WERI-Rb-1 (cell line): ENCODE data around the gene VAT1L.
A peak's percentile ranks its signal among the peaks of the same experiment; 100 is the strongest.

Source experiments
- DNase-seq: peaks from one replicate; pipeline ENCODE4 v3.0.0-alpha.2; 2020
- H3K27ac ChIP-seq: fragments of 250-450 bp; sonication (Bioruptor Pico); 2 replicates; pipeline ENCODE4 v1.5.1; 2020; ENCODE audit warnings: mild to moderate bottlenecking, moderate library complexity
- H3K27me3 ChIP-seq: fragments of 250-450 bp; sonication (Bioruptor Pico); 2 replicates; pipeline ENCODE4 v1.5.1; 2021; ENCODE audit warnings: mild to moderate bottlenecking, low read depth, moderate library complexity; ENCODE audit not compliant: insufficient read depth, severe bottlenecking
- H3K36me3 ChIP-seq: fragments of 250-450 bp; sonication (Bioruptor Pico); 2 replicates; pipeline ENCODE4 v1.5.1; 2020; ENCODE audit warnings: mild to moderate bottlenecking, moderate library complexity
- H3K4me3 ChIP-seq: 2 replicates; pipeline ENCODE4 v1.5.1; 2011; ENCODE audit warnings: low read depth, mild to moderate bottlenecking, control low read depth, low read length
- H3K9me3 ChIP-seq: fragments of 250-450 bp; sonication (Bioruptor Pico); 2 replicates; pipeline ENCODE4 v1.5.1; 2021; ENCODE audit warnings: mild to moderate bottlenecking, moderate library complexity; ENCODE audit not compliant: severe bottlenecking
- TF ChIP-seq, protein P1 (sequence below): IDR thresholded peaks from 2 replicates; pipeline ENCODE4 v1.5.1; 2011; ENCODE audit warnings: low read depth, mild to moderate bottlenecking, control low read depth, inconsistent platforms, low read length

The VAT1L gene

DNA sequence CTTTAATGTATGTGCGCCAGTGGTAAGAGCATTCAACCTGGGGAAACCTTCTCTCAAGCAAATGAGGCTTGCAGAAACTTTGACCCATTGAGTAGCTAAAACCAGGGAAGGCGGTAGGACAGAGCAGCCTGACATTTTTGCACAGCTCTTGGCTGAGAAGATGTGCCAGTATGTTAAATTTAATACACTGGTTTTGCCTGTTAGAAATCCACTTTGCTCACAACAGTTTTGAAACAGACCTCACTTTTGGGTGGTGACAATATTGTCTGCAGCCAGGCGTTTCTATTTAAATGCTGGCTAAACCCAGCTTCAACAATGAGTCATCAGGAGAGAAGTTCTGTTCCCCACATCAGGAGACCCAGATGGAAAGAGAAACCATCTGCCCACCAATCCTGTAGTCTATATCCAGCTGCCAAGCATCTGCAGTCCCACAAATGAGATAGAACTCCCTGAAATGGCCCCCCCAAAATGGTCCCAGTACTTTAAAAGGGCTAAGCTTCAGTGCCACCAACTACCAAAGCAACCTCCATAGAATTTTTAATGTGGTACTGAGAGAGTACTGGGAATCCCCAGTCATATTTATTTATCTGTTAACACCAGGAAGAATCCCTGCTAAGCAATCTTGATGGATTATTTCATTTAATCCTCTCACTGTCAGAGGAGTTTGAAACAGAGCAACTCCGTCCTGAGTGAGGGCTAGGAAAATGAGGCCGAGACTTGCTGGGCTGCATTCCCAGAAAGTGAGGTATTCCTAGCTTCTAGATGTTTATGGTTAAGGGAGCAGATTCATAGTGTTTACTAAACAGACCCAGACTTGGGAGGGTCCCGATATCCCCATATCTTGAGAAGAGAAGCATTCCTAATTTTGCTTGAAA, 205.0 kb downstream of the VAT1L start:
- no peaks in the 10 kb centered on the region for H3K36me3 ChIP-seq
- H3K27ac ChIP-seq = peak overlapping the region; percentile 37
- H3K27me3 ChIP-seq = no peaks in the 10 kb centered on the region
- no peak overlapping the region for H3K4me3 ChIP-seq
- TF ChIP-seq, protein P1, sequence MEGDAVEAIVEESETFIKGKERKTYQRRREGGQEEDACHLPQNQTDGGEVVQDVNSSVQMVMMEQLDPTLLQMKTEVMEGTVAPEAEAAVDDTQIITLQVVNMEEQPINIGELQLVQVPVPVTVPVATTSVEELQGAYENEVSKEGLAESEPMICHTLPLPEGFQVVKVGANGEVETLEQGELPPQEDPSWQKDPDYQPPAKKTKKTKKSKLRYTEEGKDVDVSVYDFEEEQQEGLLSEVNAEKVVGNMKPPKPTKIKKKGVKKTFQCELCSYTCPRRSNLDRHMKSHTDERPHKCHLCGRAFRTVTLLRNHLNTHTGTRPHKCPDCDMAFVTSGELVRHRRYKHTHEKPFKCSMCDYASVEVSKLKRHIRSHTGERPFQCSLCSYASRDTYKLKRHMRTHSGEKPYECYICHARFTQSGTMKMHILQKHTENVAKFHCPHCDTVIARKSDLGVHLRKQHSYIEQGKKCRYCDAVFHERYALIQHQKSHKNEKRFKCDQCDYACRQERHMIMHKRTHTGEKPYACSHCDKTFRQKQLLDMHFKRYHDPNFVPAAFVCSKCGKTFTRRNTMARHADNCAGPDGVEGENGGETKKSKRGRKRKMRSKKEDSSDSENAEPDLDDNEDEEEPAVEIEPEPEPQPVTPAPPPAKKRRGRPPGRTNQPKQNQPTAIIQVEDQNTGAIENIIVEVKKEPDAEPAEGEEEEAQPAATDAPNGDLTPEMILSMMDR = no peak
- DNase-seq = peak; percentile 41
- peaks cover 21% of the 10 kb centered on the region for H3K9me3 ChIP-seq

DNA sequence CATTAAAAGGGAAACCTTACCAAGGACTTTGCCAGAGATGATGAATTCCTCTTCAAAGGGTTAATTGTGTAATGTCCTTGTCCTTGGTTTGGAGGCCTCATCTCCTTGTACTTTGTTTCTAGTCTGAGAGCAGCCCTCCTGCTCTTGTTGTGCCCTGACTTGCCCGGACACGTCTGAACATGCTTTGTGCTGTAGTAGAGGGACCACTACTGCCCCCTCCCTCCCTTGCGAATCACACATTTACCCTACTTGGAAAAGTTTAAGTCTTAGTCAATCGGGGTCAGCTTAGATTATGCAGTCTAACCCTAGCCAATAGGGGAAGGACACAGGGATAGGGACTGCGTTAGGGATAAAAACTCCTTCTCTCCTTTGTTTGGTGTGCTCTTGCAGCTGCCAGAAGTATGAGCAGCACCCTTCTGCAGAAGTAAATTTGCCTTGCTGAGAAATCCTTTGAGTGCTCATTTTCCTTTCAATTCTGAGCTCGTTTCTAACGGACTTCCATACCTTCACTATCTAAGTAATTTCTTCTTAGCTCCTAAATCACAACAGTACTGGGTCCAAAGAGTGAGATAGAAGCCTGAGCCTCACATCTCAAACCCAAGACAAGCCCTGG, 207.6 kb downstream of the VAT1L start:
- TF ChIP-seq, protein P1 = no peak
- Histone ChIP-seq H3K27ac (peak overlapping the region; percentile 51), H3K27me3 (no peaks in the 10 kb centered on the region), H3K9me3 (peaks cover 18% of the 10 kb centered on the region), H3K36me3 (no peaks in the 10 kb centered on the region), H3K4me3 (no peak overlapping the region)
- peak; percentile 36 for DNase-seq

DNA sequence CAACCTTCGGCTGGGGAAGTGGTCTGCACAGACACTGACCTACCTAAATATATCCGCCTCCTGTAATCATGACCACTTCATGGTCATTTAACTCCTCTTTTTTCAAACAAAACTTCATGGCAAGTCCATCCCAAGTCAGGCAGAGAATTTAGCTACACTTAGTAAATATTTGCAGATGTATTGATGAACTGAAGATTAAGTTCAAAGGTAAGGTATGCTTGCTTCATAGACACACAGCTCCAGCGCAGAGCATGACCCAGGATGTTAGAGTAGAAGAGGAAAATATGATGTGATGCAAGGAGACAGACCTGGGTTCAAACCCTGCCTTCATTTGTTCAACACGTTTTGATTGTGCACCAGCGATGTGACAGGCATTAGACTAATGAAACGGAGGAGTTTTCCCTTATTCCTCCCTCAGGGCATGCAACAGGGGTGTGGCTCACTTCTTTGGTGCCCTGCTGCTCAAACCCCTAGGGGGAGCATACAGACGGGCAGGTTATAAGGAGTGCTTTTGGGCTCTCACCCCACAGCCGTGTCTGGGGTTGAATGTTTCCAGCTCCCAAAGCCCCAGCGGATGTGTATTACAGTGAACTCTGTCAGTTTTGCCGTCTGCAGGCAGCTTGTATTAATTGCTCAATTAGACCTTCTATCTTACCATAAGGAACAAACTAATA, 210.1 kb downstream of the VAT1L start:
- no peak overlapping the region for H3K27ac ChIP-seq
- DNase-seq = no peak
- TF ChIP-seq, protein P1 = no peak

DNA sequence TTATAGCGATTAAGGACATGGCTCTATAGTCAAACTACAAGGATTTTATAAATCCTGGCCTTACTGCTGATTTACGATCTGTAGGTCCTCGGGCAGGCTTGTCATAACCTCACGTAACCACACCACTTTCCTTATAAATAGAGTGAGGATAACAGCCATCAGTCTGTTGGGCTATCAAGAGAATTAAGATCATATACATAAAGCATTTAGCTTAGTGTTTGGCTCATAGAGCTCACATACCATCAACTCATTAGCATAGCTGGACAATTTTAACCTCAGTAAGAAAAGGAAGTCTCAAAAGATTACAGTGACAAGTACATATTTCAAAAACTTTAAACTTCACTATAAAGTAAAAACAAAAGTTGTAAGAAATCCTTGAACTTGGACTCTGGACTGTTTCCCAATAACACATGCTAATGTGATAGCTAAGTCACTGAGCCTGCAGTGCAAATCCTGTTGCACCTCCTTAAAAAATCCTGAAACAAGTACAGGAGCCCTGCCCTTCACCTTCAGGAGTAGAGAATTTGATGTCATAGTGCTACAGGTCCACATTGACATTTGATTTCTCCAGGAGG, 213.2 kb downstream of the VAT1L start:
- TF ChIP-seq, protein P1 = no peak
- Histone ChIP-seq H3K9me3 (peaks cover 4% of the 10 kb centered on the region), H3K4me3 (no peak overlapping the region), H3K27ac (no peak overlapping the region), H3K36me3 (no peaks in the 10 kb centered on the region), H3K27me3 (no peaks in the 10 kb centered on the region)
- DNase-seq = no peak

More for the DNA sequence above, 210.1 kb downstream of the VAT1L start:
- peaks cover 18% of the 10 kb centered on the region for H3K9me3 ChIP-seq
- no peaks in the 10 kb centered on the region for H3K36me3 ChIP-seq
- no peak overlapping the region for H3K4me3 ChIP-seq
- H3K27me3 ChIP-seq = no peaks in the 10 kb centered on the region

DNA sequence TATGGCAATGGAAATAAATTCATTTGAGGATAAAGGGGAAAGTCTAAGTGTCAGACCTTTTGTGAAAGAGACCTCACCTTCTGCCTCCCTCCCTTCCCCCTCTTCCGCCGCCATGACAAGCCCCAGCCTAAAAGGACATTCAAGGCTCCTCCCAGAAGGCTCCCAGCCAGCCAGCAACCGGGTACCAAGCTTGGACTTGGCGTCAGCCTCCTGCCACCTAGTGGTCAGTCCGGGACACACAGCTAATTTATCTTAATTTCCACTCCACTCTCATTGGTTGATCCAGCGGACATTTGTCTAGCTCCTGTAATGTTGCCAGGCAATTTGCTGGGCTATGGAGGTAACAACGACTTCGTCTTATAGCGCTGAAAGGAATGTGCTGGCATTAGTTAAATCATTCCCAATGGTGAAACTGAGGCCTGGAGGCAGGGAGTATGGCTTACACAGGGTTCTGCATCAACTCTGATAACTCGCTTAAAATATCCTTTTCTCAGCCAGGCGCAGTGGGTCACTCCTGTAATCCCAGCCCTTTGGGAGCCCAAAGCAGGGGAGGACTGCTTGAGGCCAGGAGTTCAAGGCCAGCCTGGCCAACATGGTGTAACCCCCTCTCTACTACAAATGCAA, 214.7 kb downstream of the VAT1L start:
- H3K4me3 ChIP-seq = no peak overlapping the region
- no peaks in the 10 kb centered on the region for H3K36me3 ChIP-seq
- DNase-seq = peak; percentile 94
- H3K9me3 ChIP-seq = peaks cover 4% of the 10 kb centered on the region
- H3K27me3 ChIP-seq = no peaks in the 10 kb centered on the region
- H3K27ac ChIP-seq = no peak overlapping the region; the same call in 1 of the 2 replicates
- TF ChIP-seq, protein P1 = peak; percentile 85
